Measurements from ENCODE around the gene DSTN. TPM values are rescaled to one million over a fixed set of nuclear protein-coding genes. Genes with fewer than 3 reads are reported as not detected.

Gene DSTN
- total RNA-seq, 1 donor from 2014 or later: 193 TPM

DNA sequence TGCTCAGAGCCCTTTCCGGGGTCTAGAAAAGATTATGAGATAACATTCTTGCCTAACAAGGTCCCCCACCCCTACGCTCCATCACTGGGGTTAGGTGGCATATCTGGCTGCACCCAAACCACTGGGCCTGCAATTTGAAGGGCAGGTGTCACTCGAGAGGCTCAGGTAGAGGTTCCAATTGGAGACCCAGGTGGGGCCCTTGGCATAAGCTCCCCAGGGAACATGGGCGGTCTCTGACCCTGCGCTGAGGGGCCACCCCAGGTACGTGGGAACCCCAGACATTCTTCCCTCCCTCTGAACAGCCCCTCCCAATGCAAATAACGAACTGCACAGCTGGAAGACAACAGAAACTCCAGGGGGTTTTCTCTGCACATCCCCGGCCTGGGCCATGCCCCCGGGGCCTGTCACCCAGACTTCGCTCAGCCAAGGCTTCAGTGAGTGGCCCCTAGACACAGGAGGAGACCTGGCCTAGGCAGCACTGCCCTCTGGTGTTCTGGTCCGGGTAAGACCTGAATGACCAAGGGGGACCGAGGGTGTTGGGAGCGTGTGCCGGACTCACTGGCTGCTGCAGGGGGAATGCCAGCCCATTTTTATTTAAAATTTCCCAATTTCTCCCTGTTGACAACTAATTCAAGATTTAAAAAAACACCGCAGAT, 47.5 kb downstream of the DSTN start:
- peaks cover 7% of the 10 kb centered on the region for H3K4me1 Mint-ChIP-seq (ENCODE audit: unreplicated experiment)
- no peaks in the 10 kb centered on the region for H3K9me3 Mint-ChIP-seq
- no peak overlapping the region for H3K4me3 Mint-ChIP-seq
- H3K36me3 Mint-ChIP-seq: peaks cover 5% of the 10 kb centered on the region
- TF ChIP-seq, protein P1, sequence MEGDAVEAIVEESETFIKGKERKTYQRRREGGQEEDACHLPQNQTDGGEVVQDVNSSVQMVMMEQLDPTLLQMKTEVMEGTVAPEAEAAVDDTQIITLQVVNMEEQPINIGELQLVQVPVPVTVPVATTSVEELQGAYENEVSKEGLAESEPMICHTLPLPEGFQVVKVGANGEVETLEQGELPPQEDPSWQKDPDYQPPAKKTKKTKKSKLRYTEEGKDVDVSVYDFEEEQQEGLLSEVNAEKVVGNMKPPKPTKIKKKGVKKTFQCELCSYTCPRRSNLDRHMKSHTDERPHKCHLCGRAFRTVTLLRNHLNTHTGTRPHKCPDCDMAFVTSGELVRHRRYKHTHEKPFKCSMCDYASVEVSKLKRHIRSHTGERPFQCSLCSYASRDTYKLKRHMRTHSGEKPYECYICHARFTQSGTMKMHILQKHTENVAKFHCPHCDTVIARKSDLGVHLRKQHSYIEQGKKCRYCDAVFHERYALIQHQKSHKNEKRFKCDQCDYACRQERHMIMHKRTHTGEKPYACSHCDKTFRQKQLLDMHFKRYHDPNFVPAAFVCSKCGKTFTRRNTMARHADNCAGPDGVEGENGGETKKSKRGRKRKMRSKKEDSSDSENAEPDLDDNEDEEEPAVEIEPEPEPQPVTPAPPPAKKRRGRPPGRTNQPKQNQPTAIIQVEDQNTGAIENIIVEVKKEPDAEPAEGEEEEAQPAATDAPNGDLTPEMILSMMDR (conservative IDR thresholded peaks at IDR 0.05): peak; percentile 83
- H3K27ac Mint-ChIP-seq: no peak overlapping the region
- peak; percentile 73 for DNase-seq (ENCODE audit: extremely low spot score, unreplicated experiment)
- H3K27me3 Mint-ChIP-seq: no peaks in the 10 kb centered on the region

DNA sequence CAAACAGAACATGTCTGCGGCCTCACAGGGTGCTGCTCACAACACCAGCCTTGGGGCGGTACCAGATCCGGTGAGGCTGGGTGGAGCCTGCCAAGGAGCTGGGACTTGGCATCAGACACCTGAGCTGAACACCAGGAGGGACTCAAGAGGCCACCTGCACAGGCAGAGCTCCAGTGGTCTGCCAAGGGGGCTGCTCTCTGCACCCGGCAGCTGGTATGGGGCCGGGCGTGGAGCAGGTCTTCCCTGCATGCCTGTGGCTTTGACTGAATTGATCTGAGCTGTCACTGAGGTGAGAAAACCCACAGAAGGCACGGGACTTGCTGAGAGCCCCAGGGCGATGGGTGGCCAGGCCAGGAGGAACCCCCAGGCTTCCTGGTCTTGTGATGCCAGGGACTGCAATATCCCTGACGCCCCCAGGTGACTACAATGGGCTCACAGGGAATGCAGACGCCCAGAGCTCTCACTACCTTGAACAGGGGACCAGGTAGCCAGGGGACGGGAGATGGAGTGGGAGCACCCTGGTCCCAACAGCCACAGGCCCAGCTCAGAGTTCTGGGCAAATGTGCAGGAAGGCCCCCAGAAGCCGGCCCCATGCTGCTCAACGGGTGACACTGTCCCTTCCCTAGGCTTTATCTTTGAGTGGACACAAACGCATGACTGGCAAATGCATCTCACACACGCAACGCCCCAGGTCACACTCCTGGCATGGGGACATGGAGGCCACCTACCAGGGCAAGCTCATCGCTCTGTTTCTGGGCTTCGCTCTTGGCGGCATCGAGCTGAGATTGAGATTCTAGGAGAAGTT, 48.2 kb downstream of the DSTN start:
- H3K4me3 Mint-ChIP-seq: no peak overlapping the region
- H3K36me3 Mint-ChIP-seq: peaks cover 3% of the 10 kb centered on the region
- H3K27ac Mint-ChIP-seq: no peak overlapping the region
- H3K4me1 Mint-ChIP-seq (ENCODE audit: unreplicated experiment): no peaks in the 10 kb centered on the region
- no peaks in the 10 kb centered on the region for H3K27me3 Mint-ChIP-seq
- DNase-seq (ENCODE audit: extremely low spot score, unreplicated experiment): peak; percentile 62
- TF ChIP-seq, protein P1 (conservative IDR thresholded peaks at IDR 0.05): peak; percentile 4
- H3K9me3 Mint-ChIP-seq: no peaks in the 10 kb centered on the region

DNA sequence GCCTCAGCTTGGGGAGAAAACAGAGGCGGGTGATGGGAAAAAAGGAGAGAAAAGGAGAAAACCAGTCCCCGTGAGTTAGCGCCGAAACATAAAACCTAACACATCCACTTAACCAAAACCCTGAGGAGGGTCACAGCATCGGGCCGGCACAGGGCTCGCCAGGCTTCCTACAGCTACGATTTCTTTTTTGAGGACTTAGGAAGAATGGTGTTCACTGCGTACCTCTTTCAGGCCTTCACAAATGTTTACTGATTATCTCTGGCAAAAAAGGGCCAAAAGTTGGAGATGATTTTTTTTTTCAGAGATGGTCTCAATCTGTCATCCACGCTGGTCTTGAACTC, 48.8 kb downstream of the DSTN start:
- no peaks in the 10 kb centered on the region for H3K4me1 Mint-ChIP-seq (ENCODE audit: unreplicated experiment)
- H3K27ac Mint-ChIP-seq: no peak overlapping the region
- peaks cover 3% of the 10 kb centered on the region for H3K36me3 Mint-ChIP-seq
- H3K4me3 Mint-ChIP-seq: no peak overlapping the region
- no peaks in the 10 kb centered on the region for H3K9me3 Mint-ChIP-seq
- DNase-seq (ENCODE audit: extremely low spot score, unreplicated experiment): no peak
- TF ChIP-seq, protein P1 (conservative IDR thresholded peaks at IDR 0.05): no peak
- no peaks in the 10 kb centered on the region for H3K27me3 Mint-ChIP-seq

DNA sequence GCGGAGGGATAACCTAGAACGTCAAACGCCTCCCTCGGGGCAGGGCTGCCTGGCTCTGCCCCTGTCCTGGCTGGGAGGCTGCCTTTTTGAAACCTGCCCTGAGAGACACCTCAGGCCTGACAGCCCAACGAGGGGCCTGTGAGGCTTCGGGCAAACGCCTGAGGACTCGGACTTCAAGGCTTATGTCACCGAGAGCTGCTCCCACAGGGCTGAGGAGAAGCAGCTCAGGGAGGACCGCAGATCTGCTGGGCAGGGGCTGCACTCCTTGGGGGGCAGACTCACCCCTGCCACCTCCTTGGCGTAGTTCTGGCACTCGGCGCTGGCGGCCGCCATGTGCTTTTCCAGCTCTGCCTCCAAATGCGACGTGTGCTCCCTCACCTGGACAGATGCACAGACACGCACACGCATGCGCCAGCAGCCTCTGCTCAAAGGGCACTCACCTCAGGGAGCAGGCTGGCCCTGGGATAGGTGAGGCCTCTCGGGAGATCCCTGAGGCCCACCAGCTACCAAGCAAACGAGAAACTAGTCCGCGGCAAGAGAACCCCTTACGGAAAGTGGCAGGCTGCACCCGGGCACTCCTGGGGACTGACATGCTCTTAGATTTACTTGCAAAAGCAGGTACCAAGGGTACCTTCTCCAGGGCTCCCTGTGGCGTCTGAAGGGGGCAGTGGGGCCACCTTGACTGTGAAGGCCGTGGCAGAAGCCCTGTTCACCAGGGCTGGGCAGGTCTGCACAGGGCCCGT, 49.6 kb downstream of the DSTN start:
- no peaks in the 10 kb centered on the region for H3K9me3 Mint-ChIP-seq
- no peaks in the 10 kb centered on the region for H3K27me3 Mint-ChIP-seq
- DNase-seq (ENCODE audit: extremely low spot score, unreplicated experiment): peak; percentile 51
- H3K4me1 Mint-ChIP-seq (ENCODE audit: unreplicated experiment): no peaks in the 10 kb centered on the region
- H3K27ac Mint-ChIP-seq: peak overlapping the region; percentile 46
- peaks cover 3% of the 10 kb centered on the region for H3K36me3 Mint-ChIP-seq
- H3K4me3 Mint-ChIP-seq: no peak overlapping the region
- TF ChIP-seq, protein P1 (conservative IDR thresholded peaks at IDR 0.05): no peak

DNA sequence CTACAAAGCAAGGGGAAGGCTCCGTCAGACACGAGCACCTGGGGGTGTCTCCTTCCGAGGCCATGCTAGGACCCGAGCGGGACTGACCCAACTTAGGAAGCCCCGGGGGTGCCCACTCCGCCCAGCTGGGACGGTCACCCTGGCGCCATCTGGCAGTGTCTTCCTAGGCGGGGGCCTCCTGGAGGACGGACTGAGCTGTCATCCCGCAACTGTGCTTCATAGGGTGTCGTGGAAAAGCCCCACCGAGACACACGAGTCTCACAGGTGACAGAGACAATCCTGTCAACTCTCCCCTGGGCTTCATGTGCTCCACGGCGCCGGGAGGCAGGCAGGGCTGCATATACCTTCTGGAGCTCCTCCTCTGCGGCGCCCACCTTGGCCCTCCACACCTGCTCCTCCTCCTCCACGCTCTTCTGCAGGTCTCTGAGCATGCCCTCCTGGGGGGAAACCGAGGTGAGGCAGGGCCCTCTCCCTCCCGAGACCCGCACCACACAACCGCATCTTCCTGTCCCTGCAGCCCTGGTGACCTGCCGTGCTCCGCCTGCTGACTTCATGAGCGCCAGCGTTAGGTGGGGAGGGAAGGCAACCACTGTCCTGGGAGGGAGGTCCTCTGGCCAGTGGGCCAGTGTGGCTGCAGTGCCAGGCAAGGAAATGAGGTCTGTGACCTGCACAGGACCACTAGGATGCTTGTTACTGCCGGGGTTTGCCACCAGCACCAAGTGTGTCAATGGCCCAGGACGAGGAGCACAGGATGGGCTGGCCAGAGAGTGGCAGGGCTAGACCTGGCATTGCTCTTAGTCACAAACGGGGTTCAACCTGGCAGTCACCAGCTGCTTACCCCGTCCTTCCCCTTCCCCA, 50.7 kb downstream of the DSTN start:
- no peak overlapping the region for H3K4me3 Mint-ChIP-seq
- H3K27ac Mint-ChIP-seq: no peak overlapping the region
- no peaks in the 10 kb centered on the region for H3K4me1 Mint-ChIP-seq (ENCODE audit: unreplicated experiment)
- peaks cover 3% of the 10 kb centered on the region for H3K36me3 Mint-ChIP-seq
- DNase-seq (ENCODE audit: extremely low spot score, unreplicated experiment): peak; percentile 64
- no peaks in the 10 kb centered on the region for H3K27me3 Mint-ChIP-seq
- TF ChIP-seq, protein P1 (conservative IDR thresholded peaks at IDR 0.05): no peak
- H3K9me3 Mint-ChIP-seq: no peaks in the 10 kb centered on the region

All from type B pancreatic cell (in vitro differentiated cells).